ENCODE results near the gene SH3BGR. TPM values are rescaled to one million over a fixed set of nuclear protein-coding genes. Genes with fewer than 3 reads are reported as not detected.
"Not testable (repeated sequence)": the region's sequence is repeated elsewhere in the genome, so short reads cannot be mapped to it uniquely, and the experiment has no call there.

The SH3BGR gene
- total RNA-seq, 2 donors from 2014 or later, result 0.83 TPM; not detected in 1

DNA sequence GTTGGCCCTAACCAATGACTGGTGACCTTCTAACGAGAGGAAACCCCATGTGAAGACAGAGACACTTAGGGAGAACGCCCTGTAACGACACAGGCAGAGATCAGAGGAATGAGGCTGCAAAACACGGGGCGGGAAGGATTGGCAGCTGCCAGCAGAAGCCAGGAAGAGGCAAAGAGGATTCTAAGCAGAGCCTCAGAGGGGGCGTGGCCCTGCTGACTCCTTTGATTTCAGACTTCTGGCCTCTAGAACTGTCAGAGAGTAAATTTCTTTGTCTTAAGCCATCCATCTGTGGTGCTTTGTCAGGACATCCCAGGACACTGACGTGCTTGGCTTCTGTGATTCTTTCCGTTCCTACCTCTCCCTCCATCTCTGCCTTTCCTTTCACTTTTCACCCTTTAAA lies 79.3 kb downstream of the SH3BGR start:
- ATAC-seq (no peak), DNase-seq (ENCODE audit: low spot score) (no peak)
- H3K4me3 Mint-ChIP-seq, result no peak overlapping the region
- H3K36me3 Mint-ChIP-seq, result no peaks in the 10 kb centered on the region
- no peaks in the 10 kb centered on the region for H3K4me1 Mint-ChIP-seq (ENCODE audit: low read depth in 2 of 2)
- no peaks in the 10 kb centered on the region for H3K9me3 Mint-ChIP-seq
- H3K27me3 Mint-ChIP-seq, result peaks cover 0 to 20% of the 10 kb centered on the region in 2 donors
- no peak overlapping the region for H3K27ac Mint-ChIP-seq

- no peaks in the 10 kb centered on the region for H3K36me3 Mint-ChIP-seq
- H3K27ac Mint-ChIP-seq, result no peak overlapping the region
- DNase-seq (ENCODE audit: low spot score), result no peak
- no peaks in the 10 kb centered on the region for H3K9me3 Mint-ChIP-seq
- no peak overlapping the region for H3K4me3 Mint-ChIP-seq
- H3K27me3 Mint-ChIP-seq, result peaks cover 0 to 20% of the 10 kb centered on the region in 2 donors
- ATAC-seq, result no peak
- no peaks in the 10 kb centered on the region for H3K4me1 Mint-ChIP-seq (ENCODE audit: low read depth in 2 of 2)
Observed at GRCh38 chr21:39531840-39532239, 80.1 kb downstream of the SH3BGR start.

- Mint-ChIP-seq H3K36me3 (no peaks in the 10 kb centered on the region), H3K9me3 (no peaks in the 10 kb centered on the region), H3K4me3 (no peak overlapping the region), H3K27me3 (peaks cover 13 to 16% of the 10 kb centered on the region in 2 donors), H3K27ac (no peak overlapping the region), H3K4me1 (ENCODE audit: low read depth in 2 of 2) (no peaks in the 10 kb centered on the region)
- DNase-seq (ENCODE audit: low spot score) (no peak), ATAC-seq (no peak)
Observed at GRCh38 chr21:39533545-39534380, 82.0 kb downstream of the SH3BGR start.

GRCh38 chr21:39535646-39536437 lies 84.1 kb downstream of the SH3BGR start:
- H3K27me3 Mint-ChIP-seq, result peaks cover 15 to 22% of the 10 kb centered on the region in 2 donors

DNA sequence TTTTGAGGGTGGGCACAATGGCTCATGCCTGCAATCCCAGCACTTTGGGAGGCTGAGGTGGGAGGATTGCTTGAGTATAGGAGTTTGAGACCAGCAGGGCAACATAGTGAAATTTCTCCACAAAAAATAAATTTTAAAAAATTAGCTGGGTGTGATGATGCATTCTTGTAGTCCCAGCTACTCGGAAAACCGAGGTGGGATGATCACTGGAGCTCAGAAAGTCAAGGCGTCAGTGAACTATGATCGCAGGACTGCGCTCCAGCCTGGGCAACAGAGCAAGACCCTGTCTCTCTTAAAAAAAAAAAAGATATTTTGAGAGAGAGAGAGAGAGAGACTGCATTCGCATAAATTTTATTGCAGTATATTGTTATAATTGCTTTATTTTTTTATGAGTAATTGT lies 85.1 kb downstream of the SH3BGR start:
- DNase-seq (ENCODE audit: low spot score) (no peak), ATAC-seq (no peak)
- Mint-ChIP-seq H3K27me3 (peaks cover 22 to 25% of the 10 kb centered on the region in 2 donors), H3K4me3 (no peak overlapping the region), H3K4me1 (ENCODE audit: low read depth in 2 of 2) (no peaks in the 10 kb centered on the region), H3K27ac (no peak overlapping the region), H3K9me3 (no peaks in the 10 kb centered on the region), H3K36me3 (no peaks in the 10 kb centered on the region)

More at GRCh38 chr21:39535646-39536437, 84.1 kb downstream of the SH3BGR start:
- ATAC-seq (no peak), DNase-seq (ENCODE audit: low spot score) (no peak)
- no peak overlapping the region for H3K4me3 Mint-ChIP-seq
- no peaks in the 10 kb centered on the region for H3K9me3 Mint-ChIP-seq
- no peaks in the 10 kb centered on the region for H3K36me3 Mint-ChIP-seq
- H3K27ac Mint-ChIP-seq, result no peak overlapping the region
- no peaks in the 10 kb centered on the region for H3K4me1 Mint-ChIP-seq (ENCODE audit: low read depth in 2 of 2)

DNA sequence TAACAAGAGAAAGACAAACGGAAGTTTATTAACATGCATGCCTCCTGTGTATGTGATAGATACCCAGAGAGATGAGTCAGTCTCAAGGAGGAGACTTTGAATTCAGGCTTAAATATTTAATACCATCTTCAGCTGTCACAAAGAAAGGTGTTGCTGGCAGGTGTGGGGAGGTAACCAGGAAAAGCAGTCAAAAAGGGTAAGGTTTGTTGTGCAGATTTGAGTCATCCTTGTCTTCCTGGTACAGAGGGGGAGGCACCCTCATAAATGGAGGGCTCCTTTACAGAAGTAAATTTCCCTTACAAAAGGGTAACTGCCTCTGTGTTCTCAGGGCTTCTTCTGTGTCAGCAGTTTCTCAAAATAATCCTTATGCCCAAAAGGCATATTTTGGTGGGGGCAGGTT lies 85.8 kb downstream of the SH3BGR start:
- no peak for DNase-seq (ENCODE audit: low spot score)
- H3K4me1 Mint-ChIP-seq (ENCODE audit: low read depth in 2 of 2), result no peaks in the 10 kb centered on the region
- H3K9me3 Mint-ChIP-seq, result no peaks in the 10 kb centered on the region
- H3K27ac Mint-ChIP-seq, result no peak overlapping the region
- ATAC-seq, result no peak
- H3K27me3 Mint-ChIP-seq, result peaks cover 22% of the 10 kb centered on the region in 2 donors
- no peaks in the 10 kb centered on the region for H3K36me3 Mint-ChIP-seq
- no peak overlapping the region for H3K4me3 Mint-ChIP-seq

- ATAC-seq, result no peak
- Mint-ChIP-seq H3K27me3 (peaks cover 20 to 22% of the 10 kb centered on the region in 2 donors), H3K4me1 (ENCODE audit: low read depth in 2 of 2) (no peaks in the 10 kb centered on the region), H3K9me3 (no peaks in the 10 kb centered on the region), H3K36me3 (no peaks in the 10 kb centered on the region), H3K27ac (no peak overlapping the region), H3K4me3 (no peak overlapping the region)
- no peak for DNase-seq (ENCODE audit: low spot score)
Observed at GRCh38 chr21:39538453-39539042, 86.8 kb downstream of the SH3BGR start.

DNA sequence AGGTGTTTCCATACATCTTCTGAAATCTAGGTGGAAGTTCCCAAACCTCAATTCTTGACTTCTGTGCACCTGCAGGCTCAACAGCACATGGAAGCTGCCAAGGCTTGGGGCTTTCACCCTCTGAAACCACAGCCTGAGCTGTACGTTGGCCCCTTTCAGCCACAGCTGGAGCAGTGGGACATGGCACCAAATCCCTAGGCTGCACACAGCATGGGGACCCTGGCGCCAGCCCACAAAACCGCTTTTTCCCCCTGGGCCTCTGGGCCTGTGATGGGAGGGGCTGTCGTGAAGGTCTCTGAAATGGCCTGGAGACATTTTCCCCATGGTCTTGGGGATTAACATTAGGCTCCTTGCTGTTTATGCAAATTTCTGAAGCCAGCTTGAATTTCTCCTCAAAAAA lies 88.6 kb downstream of the SH3BGR start:
- DNase-seq (ENCODE audit: low spot score); H3K36me3 Mint-ChIP-seq; ATAC-seq; H3K4me1 Mint-ChIP-seq (ENCODE audit: low read depth in 2 of 2); H3K4me3 Mint-ChIP-seq; H3K9me3 Mint-ChIP-seq; H3K27ac Mint-ChIP-seq: not testable (repeated sequence)
- H3K27me3 Mint-ChIP-seq, result peaks cover 16 to 22% of the 10 kb centered on the region in 2 donors

DNA sequence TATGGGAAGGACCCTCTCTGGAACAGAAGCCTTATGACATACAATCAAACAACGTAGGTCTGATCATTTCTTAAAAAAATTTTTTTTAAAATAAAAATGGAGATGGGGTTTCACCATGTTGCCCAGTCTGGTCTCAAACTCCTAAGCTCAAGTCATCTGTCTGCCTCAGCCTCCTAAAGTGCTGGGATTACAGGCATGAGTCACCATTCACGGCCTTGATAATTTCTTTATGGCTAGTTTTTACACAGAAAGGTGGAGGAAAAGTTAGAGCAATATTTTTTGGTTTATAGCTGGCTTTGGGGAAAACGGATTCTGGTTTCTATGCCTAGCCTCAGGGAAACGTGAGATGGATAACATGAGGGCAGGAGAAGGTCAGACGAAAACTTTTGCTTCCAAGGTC lies 91.0 kb downstream of the SH3BGR start:
- H3K9me3 Mint-ChIP-seq, result no peaks in the 10 kb centered on the region
- no peak overlapping the region for H3K4me3 Mint-ChIP-seq
- no peaks in the 10 kb centered on the region for H3K4me1 Mint-ChIP-seq (ENCODE audit: low read depth in 2 of 2)
- ATAC-seq (no peak), DNase-seq (ENCODE audit: low spot score) (no peak)
- peaks cover 10 to 14% of the 10 kb centered on the region in 2 donors for H3K27me3 Mint-ChIP-seq
- H3K27ac Mint-ChIP-seq, result no peak overlapping the region
- H3K36me3 Mint-ChIP-seq, result no peaks in the 10 kb centered on the region

DNA sequence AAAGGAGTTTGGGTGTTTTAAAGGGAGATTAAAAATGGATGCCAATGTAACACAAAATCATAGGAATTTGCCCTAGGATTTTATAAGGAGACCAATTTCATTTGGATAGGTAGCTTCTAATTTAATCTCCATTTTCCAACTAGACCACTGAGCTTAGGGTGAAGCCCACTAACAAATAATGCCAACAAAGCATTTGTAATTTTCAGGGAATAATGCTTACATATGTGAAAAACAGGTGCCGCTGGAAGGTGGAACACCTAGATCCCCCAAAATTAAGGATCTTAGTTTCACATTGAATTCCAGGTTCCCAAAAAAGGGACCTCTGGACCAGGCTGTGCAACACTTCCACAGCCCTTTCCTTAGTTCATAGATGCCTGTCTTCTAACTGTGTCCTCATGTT lies 94.8 kb downstream of the SH3BGR start:
- no peak for DNase-seq (ENCODE audit: low spot score)
- Mint-ChIP-seq H3K36me3 (no peaks in the 10 kb centered on the region), H3K27me3 (peaks cover 2 to 12% of the 10 kb centered on the region in 2 donors), H3K9me3 (no peaks in the 10 kb centered on the region), H3K4me3 (no peak overlapping the region), H3K27ac (no peak overlapping the region), H3K4me1 (ENCODE audit: low read depth in 2 of 2) (no peaks in the 10 kb centered on the region)
- no peak for ATAC-seq

GRCh38 chr21:39552856-39553255 lies 101.1 kb downstream of the SH3BGR start:
- DNase-seq (ENCODE audit: low spot score), result no peak
- H3K4me1 Mint-ChIP-seq (ENCODE audit: low read depth in 2 of 2), result no peaks in the 10 kb centered on the region
- H3K36me3 Mint-ChIP-seq, result no peaks in the 10 kb centered on the region
- H3K27me3 Mint-ChIP-seq, result peaks cover 8 to 14% of the 10 kb centered on the region in 2 donors
- H3K27ac Mint-ChIP-seq, result no peak overlapping the region
- H3K9me3 Mint-ChIP-seq, result no peaks in the 10 kb centered on the region
- no peak overlapping the region for H3K4me3 Mint-ChIP-seq
- no peak for ATAC-seq

- peaks cover 11 to 14% of the 10 kb centered on the region in 2 donors for H3K27me3 Mint-ChIP-seq
- DNase-seq (ENCODE audit: low spot score) (no peak), ATAC-seq (no peak)
- H3K9me3 Mint-ChIP-seq, result peaks cover 3% of the 10 kb centered on the region
- H3K4me1 Mint-ChIP-seq (ENCODE audit: low read depth in 2 of 2), result no peaks in the 10 kb centered on the region
- H3K4me3 Mint-ChIP-seq, result no peak overlapping the region
- H3K36me3 Mint-ChIP-seq, result no peaks in the 10 kb centered on the region
- no peak overlapping the region for H3K27ac Mint-ChIP-seq
Observed at GRCh38 chr21:39553331-39553730, 101.6 kb downstream of the SH3BGR start.

DNA sequence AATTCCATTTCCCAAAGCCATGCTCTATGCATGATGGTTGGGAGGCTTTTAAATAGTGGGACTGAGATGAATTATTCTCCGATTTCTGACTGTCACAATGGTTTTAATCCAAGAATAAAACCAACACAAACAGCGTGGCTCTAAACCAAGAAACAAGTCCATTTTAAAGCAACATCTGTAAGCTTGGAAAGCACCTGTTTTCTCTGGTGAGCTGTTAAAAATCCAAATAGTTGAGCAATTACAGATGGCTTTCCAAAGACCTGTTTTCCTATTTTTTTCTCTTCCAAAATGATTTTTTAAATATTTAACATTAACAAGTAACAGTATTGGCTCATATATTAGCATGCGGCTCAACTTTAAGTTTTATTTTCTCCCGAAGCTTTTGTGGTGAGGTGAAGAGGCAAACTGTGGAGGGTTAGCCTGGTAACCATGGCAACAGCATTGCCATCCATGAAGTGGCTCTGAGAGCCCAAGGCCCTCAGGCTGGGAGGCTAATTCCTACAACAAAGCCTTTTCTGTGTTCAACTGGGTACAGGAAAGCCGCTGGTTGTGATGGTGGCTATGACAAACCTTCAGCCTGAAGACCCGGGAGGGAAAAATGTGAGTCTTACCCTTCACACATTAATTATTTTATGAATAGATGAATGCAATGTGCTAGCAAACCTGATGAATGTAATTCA lies 104.3 kb downstream of the SH3BGR start:
- Mint-ChIP-seq H3K27ac (no peak overlapping the region), H3K4me1 (ENCODE audit: low read depth in 2 of 2) (no peaks in the 10 kb centered on the region), H3K4me3 (no peak overlapping the region), H3K36me3 (no peaks in the 10 kb centered on the region), H3K27me3 (peaks cover 11 to 13% of the 10 kb centered on the region in 2 donors), H3K9me3 (peaks cover 3% of the 10 kb centered on the region)
- ATAC-seq, result no peak
- no peak for DNase-seq (ENCODE audit: low spot score)
